Right cardiac atrium (tissue), 5 donors: ENCODE data around the gene KRT36. TPM values are rescaled to one million over a fixed set of nuclear protein-coding genes. Genes with fewer than 3 reads are reported as not detected.

Source experiments
- ATAC-seq, 2 donors: fragments of 200-7000 bp; cut with Tn5 transposase; one replicate each; pipeline versions ENCODE4 v1.8.0 to v1.9.1; 2020; ENCODE audit warnings: moderate library complexity in 2 of 2, mild to moderate bottlenecking in 1 of 2
- DNase-seq, 3 donors: peaks; one replicate each; pipeline ENCODE4 v3.0.0-alpha.2; 2020
- H3K27ac ChIP-seq: one replicate; pipeline ENCODE4 v1.5.1; 2013; ENCODE audit warnings: mild to moderate bottlenecking, low read length, control low read depth, moderate library complexity
- H3K27me3 ChIP-seq: one replicate; pipeline ENCODE4 v1.6.1; 2013; ENCODE audit not compliant: control insufficient read depth, insufficient read depth
- H3K4me1 ChIP-seq: one replicate; pipeline ENCODE4 v1.6.1; 2013; ENCODE audit warnings: low read length; ENCODE audit not compliant: control insufficient read depth, insufficient read depth
- H3K4me3 ChIP-seq: one replicate; pipeline ENCODE4 v1.5.1; 2013; ENCODE audit warnings: low read length, control low read depth
- H3K9me3 ChIP-seq: one replicate; pipeline ENCODE4 v1.6.1; 2013; ENCODE audit warnings: low read length; ENCODE audit not compliant: control insufficient read depth
- WGBS: extraction: QIAGEN DNeasy Blood & Tissue Kit; methylation state at CpG from one replicate; pipeline ENCODE4 v1.1.7; 2013; 5-methylcytosine and 5-hydroxymethylcytosine counted together
- intact Hi-C, 4 donors: fragments of 100-400 bp; cut with DNase I; formaldehyde crosslinking; loops; one replicate each; pipeline versions ENCODE4 v1.11.0 to v1.14.0; 2022 to 2023
- polyA plus RNA-seq: library from polyadenylated mRNA; stranded (reverse); fragments of 200-250 nt; gene quantifications from one replicate; pipeline ENCODE4 v1.2.3, GENCODE V29; 2013
- total RNA-seq, 4 donors: library from RNA; stranded (reverse); fragmentation: NEBNext Ultra II Directional; extraction: Animal tissue kit (Norgen Biotek cat#: 25700); gene quantifications; one replicate each; pipeline ENCODE4 v1.2.1, GENCODE V29; 2021
- donor health status: healthy with polysubstance abuse.
- donor health status: DM: no; HTN: yes; CAD: no.
- donor health status: DM: no; HTN: no; CAD: no.
- donor health status: DM: no; HTN: yes; CAD: no; lungs with severe emphysema.
- donor health status: DM: yes; HTN: yes; CAD: no.

Gene KRT36
- total and polyA plus RNA-seq, 5 donors, result not detected

- no peaks in the 10 kb centered on the region for H3K9me3 ChIP-seq
- H3K4me1 ChIP-seq, result peaks cover 3% of the 10 kb centered on the region
- DNase-seq (peak; percentile 72 to 84 (median 84)), ATAC-seq (peak; percentile 80 to 91)
- intact Hi-C loops, result no loop called here
- 54% methylated on average over 12 of the region's 12 CpGs for WGBS
- H3K27me3 ChIP-seq, result no peaks in the 10 kb centered on the region
- no peak overlapping the region for H3K27ac ChIP-seq
- no peak overlapping the region for H3K4me3 ChIP-seq
Observed at GRCh38 chr17:41496803-41497484, 7.2 kb upstream of the KRT36 start.

DNA sequence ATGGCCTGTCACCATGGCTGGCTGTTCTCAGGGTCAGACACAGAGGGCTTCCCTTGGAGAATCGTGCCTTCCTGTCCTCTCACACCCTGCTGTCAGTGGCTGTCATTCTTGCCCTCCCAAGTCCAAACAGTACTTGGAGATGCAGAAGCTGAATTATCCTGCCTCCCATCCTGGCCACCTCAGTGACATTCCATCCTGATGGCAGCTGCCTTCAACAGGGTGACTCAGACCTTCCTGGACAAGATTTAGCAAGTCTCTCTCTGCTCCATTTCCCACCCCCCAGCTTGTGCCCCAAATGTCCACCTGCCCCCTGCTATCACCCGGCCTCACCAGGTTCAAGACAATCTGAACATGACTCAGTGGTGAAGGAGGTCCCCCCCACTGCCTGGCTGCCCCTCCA is 4.8 kb upstream of the KRT36 start:
- H3K4me3 ChIP-seq, result no peak overlapping the region
- ATAC-seq, result no peak

DNA sequence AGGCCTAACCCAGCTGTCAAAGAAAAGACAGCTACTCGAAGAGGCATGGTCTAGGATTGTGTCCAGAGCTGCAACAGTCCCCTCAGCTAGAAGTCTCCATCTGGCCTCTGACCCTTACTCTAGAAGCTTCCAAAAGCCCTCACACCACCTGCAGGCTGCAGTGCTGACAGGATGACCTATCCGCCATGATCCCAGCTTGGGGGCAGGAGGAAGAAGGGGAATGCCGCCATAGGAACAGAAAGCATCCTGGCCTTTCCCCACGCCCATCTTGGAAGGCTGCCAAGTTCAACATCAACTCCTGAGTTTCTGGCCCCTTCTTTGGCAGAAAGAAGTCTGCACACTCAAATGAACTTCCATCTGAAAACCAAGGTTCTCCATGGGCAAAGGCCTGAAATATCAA is 3.1 kb upstream of the KRT36 start:
- DNase-seq (peak in 1 of 3 donors; percentile 30), ATAC-seq (no peak)
- no peak overlapping the region for H3K4me3 ChIP-seq
- H3K27me3 ChIP-seq, result no peaks in the 10 kb centered on the region
- H3K9me3 ChIP-seq, result no peaks in the 10 kb centered on the region
- intact Hi-C loops, result no loop called here
- H3K4me1 ChIP-seq, result peaks cover 3% of the 10 kb centered on the region
- 34% methylated on average over 4 of the region's 4 CpGs for WGBS
- no peak overlapping the region for H3K27ac ChIP-seq

More for the DNA sequence above, 4.8 kb upstream of the KRT36 start:
- WGBS, result 61% methylated on average over 2 of the region's 2 CpGs
- peaks cover 3% of the 10 kb centered on the region for H3K4me1 ChIP-seq
- H3K9me3 ChIP-seq, result no peaks in the 10 kb centered on the region
- DNase-seq, result no peak
- no peak overlapping the region for H3K27ac ChIP-seq
- intact Hi-C loops, result no loop called here
- no peaks in the 10 kb centered on the region for H3K27me3 ChIP-seq

- H3K4me3 ChIP-seq, result no peak overlapping the region
- WGBS, result 43% methylated on average over 6 of the region's 6 CpGs
- DNase-seq (no peak), ATAC-seq (peak in 1 of 2 donors; percentile 40)
- no peaks in the 10 kb centered on the region for H3K27me3 ChIP-seq
- peaks cover 3% of the 10 kb centered on the region for H3K4me1 ChIP-seq
- no peaks in the 10 kb centered on the region for H3K9me3 ChIP-seq
- intact Hi-C loops, result no loop called here
- no peak overlapping the region for H3K27ac ChIP-seq
Observed at GRCh38 chr17:41492351-41492750, 2.6 kb upstream of the KRT36 start.

DNA sequence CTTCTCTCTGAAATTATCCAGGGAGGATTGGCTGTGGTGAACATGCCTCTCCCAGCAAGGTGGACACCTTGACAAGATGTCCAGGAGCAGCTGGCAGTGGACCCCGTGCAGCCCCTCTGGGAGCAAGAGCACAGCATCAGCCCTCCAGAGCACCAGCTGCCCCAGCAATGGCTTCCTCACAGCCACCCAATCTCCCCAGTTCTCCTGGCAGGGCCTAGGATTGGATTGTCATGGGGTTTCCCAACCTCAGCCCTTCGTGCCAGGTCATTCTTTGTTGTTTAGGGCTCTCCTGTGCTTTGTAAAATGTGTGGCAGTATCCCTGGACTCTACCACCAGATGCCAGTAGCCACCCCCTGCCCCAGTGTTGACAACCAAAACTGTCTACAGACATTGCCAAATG is 1.8 kb upstream of the KRT36 start:
- Histone ChIP-seq H3K27me3 (no peaks in the 10 kb centered on the region), H3K4me3 (no peak overlapping the region), H3K9me3 (no peaks in the 10 kb centered on the region), H3K4me1 (peaks cover 3% of the 10 kb centered on the region), H3K27ac (no peak overlapping the region)
- intact Hi-C loops, result no loop called here
- DNase-seq (no peak), ATAC-seq (no peak)
- 94% methylated on average over 2 of the region's 2 CpGs for WGBS

DNA sequence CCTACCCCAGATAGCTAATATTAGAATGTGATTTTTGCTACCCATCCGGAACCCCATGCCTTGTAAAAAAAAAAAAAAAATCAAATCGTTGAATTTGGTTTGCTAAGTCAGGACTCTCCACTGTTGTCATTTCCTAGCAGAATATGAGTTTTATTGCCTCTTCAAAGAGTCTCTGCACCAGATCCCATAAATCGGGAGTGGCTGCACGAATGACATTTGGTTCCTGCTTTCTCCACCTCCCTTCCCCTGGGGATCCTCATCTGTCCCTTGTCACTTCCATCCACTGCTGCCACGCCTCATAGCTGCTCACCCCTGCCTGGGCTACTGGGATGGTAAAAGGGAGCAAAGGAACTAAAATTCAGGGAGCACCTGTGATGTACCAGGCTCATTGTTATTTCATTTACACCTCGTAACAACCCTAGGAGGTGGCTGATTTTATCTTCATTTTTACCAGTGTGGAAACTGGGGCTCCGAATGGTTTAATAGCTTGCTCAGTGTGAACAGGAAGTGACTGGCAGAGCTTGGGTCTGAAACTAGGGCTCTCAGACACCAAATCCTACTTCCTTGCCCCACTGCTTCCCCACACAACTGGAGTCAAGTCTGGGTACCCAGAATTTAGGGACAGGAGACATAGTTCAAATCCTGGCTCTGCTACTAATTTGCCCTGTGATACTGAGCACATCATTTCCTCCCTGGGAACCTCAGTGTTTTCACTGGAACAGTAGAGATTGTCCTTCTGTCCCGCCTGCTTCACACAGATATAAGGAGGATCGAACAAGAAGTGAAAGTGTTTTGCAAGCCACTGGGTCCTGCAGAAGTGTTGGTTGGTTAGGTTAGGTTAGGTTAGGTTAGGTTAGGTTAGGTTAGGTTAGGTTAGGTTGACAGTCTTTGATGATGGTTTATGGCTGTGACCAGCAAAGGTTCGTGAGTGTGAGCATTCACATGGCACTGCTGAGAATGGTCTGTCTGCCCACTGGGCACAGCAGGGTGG is 585 bp upstream of the KRT36 start:
- no peak overlapping the region for H3K27ac ChIP-seq
- intact Hi-C loops, result no loop called here
- DNase-seq (no peak), ATAC-seq (no peak)
- H3K9me3 ChIP-seq, result no peaks in the 10 kb centered on the region
- no peak overlapping the region for H3K4me3 ChIP-seq
- WGBS, result 68% methylated on average over 10 of the region's 10 CpGs
- H3K4me1 ChIP-seq, result peaks cover 3% of the 10 kb centered on the region
- no peaks in the 10 kb centered on the region for H3K27me3 ChIP-seq

- DNase-seq (peak in 1 of 3 donors; percentile 53), ATAC-seq (no peak)
- Histone ChIP-seq H3K4me3 (no peak overlapping the region), H3K27me3 (no peaks in the 10 kb centered on the region), H3K4me1 (no peaks in the 10 kb centered on the region), H3K27ac (no peak overlapping the region), H3K9me3 (no peaks in the 10 kb centered on the region)
- 61% methylated on average over 29 of the region's 29 CpGs for WGBS
- intact Hi-C loops, result no loop called here
Observed at GRCh38 chr17:41486809-41487530, 2.7 kb downstream of the KRT36 start.

GRCh38 chr17:41486316-41486715 is 3.4 kb downstream of the KRT36 start:
- no peak overlapping the region for H3K27ac ChIP-seq
- DNase-seq (no peak), ATAC-seq (no peak)
- H3K27me3 ChIP-seq, result no peaks in the 10 kb centered on the region
- no peaks in the 10 kb centered on the region for H3K9me3 ChIP-seq
- whole genome bisulfite sequencing, result 93% methylated on average over 13 of the region's 13 CpGs
- H3K4me3 ChIP-seq, result no peak overlapping the region
- intact Hi-C loops, result no loop called here
- H3K4me1 ChIP-seq, result no peaks in the 10 kb centered on the region

GRCh38 chr17:41484920-41485904 is 4.5 kb downstream of the KRT36 start:
- Histone ChIP-seq H3K4me1 (no peaks in the 10 kb centered on the region), H3K27me3 (no peaks in the 10 kb centered on the region), H3K9me3 (no peaks in the 10 kb centered on the region), H3K27ac (no peak overlapping the region), H3K4me3 (no peak overlapping the region)
- DNase-seq (no peak), ATAC-seq (no peak)
- WGBS, result 80% methylated on average over 8 of the region's 8 CpGs
- intact Hi-C loops, result no loop called here
